ENCODE results near the gene NOP56.
A peak's percentile ranks its signal among the peaks of the same experiment; 100 is the strongest.

Gene NOP56

GRCh38 chr20:2651772-2652723 is at the start of gene NOP56:
TSS of gene NOP56 (plus strand) at chr20:2652632. CDS start at chr20:2652661, 29 bp downstream.
- peak; percentile 88 to 95 for DNase-seq

- DNase-seq = peak; percentile 12 to 48
These were observed 49.7 kb upstream of the NOP56 start for GRCh38 chr20:2602746-2603145.

- DNase-seq = no peak
These were observed 48.5 kb upstream of the NOP56 start for GRCh38 chr20:2603816-2604505.

GRCh38 chr20:2604506-2604835 is 48.0 kb upstream of the NOP56 start:
- DNase-seq = no peak

- DNase-seq = no peak
These were observed 45.9 kb upstream of the NOP56 start for GRCh38 chr20:2606507-2607006.

- DNase-seq = no peak
These were observed 42.1 kb upstream of the NOP56 start for GRCh38 chr20:2610326-2610725.

GRCh38 chr20:2610941-2611720 is 41.3 kb upstream of the NOP56 start:
- DNase-seq = no peak

- no peak for DNase-seq
These were observed 40.4 kb upstream of the NOP56 start for GRCh38 chr20:2612073-2612472.

- DNase-seq = no peak
These were observed 35.8 kb upstream of the NOP56 start for GRCh38 chr20:2616634-2617033.

GRCh38 chr20:2617099-2617714 is 35.2 kb upstream of the NOP56 start:
- DNase-seq = no peak

GRCh38 chr20:2618815-2619214 is 33.6 kb upstream of the NOP56 start:
- DNase-seq = no peak

GRCh38 chr20:2619337-2619736 is 33.1 kb upstream of the NOP56 start:
- DNase-seq = no peak

GRCh38 chr20:2619961-2620595 is 32.4 kb upstream of the NOP56 start:
- DNase-seq = no peak

- DNase-seq = no peak
These were observed 28.2 kb upstream of the NOP56 start for GRCh38 chr20:2624190-2624589.

- no peak for DNase-seq
These were observed 27.4 kb upstream of the NOP56 start for GRCh38 chr20:2625062-2625461.

- DNase-seq = peak; percentile 9 to 61
These were observed 25.4 kb upstream of the NOP56 start for GRCh38 chr20:2626853-2627541.

- no peak for DNase-seq
These were observed 21.2 kb upstream of the NOP56 start for GRCh38 chr20:2631228-2631627.

- no peak for DNase-seq
These were observed 19.1 kb upstream of the NOP56 start for GRCh38 chr20:2633381-2633780.

- DNase-seq = no peak
These were observed 15.2 kb upstream of the NOP56 start for GRCh38 chr20:2637246-2637645.

GRCh38 chr20:2640260-2640659 is 12.2 kb upstream of the NOP56 start:
- DNase-seq = no peak

GRCh38 chr20:2640899-2641298 is 11.5 kb upstream of the NOP56 start:
- DNase-seq = no peak

- DNase-seq = no peak
These were observed 8.7 kb upstream of the NOP56 start for GRCh38 chr20:2643708-2644107.

Measured in NCI-H446 (cell line).